ENCODE data around the gene PTPRB.

Gene PTPRB

DNA sequence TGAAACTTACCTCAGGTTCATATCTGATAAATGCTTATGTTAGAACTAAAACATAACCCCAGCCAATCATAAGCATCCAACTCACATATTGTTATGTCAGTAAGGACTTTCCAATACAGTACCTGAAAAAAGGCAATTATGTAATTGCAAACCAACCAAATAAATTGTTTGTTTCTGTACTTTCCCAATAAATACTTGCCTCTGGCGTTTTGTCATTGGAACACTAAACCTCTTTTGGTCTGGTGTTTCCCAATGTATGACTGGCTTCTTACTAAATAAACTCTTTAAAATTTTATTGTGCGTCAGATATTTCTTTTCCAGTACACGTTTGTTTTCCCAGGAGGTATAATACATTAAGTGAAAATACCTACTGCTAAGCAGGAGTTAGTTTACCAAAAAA lies 6.7 kb upstream of the PTPRB start:
- DNase-seq, result no peak

DNA sequence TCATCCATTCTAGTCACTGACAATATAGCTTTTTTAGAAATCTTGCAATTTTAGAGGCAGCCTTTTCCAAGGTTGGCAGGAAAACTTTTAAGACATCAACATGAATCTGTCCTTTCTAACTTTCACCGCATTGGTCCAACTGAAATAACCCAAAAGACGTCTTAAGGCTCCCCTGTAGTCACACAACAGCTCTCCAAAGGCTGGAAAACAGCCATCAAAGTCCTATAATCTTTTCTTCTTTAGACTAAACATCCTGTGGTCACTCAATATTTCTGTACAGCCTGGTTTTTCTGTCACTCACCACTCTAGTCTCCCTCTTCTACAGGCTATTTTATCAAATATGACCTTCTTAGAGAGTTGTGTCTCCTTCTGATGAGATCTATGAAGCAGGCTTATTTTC lies 4.5 kb upstream of the PTPRB start:
- DNase-seq, result no peak

DNA sequence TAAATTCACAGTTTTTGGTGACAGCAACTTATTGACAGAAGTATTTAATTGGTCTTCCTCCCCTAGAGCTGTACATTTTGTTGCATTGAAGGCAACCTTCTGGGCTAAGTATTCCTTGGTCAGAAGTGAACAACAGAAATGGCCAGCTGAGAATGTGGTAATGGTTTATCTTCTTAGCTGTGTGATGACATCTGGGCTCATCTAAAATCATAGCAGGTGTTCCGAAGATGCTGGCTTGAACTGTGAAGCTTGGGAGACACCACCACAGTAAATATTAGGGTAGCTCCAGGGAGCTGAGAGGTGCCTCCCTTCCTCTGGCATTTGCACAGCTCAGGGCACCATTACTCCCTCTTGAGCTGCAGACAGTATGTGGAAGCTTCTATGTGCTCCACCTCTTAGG lies 3.7 kb upstream of the PTPRB start:
- DNase-seq, result no peak

DNA sequence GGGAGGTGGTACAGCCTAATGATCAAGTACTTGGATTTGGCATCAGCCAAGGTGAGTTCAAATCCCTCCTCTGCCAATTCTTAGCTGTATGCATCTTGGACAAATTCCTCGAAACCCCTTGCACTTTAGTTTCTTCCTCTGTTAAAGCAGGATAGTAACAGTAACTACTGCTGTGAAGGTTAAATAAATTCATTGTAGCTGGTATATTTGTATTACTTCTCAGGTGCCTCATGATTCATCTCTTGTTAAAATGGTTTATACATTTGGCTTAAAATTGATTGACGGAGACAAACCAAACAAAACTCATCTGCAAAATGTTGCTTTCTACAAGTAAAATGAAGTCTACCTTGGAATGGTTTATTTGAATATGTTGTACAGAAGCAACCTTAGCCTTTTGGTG lies 2.3 kb upstream of the PTPRB start:
- no peak for DNase-seq

DNA sequence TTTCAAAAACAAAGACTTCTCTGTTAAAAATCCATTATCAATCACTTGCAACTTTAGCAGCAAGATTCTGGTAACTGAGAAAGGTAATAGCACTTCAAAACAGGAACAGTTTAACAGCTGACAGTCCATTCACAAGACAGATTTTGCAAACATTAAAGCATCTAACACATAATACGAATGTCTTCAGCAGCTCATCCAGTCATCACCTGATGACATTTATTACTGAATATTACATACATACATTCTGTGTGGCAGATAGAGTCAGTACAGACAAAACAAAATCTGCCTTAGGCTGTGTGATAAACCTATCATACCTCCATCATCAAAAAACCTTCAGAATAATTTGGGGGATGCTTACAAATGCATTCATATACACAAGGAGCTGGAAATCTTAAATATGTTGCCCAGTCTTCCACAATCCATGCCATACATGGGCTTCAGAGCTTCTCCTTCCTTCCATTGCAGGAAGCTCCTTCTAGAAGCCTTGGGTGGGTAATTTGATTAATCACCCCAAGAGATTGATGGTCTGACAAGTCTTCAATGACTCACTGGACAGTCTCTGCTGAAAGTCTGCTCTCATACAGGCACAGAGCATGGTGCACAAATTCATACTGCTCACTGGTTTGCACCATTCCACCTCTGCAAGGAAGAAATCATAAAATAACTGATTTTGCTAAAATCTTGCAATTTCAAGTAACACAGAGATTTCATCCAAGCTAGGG lies 1.6 kb upstream of the PTPRB start:
- no peak for DNase-seq

DNA sequence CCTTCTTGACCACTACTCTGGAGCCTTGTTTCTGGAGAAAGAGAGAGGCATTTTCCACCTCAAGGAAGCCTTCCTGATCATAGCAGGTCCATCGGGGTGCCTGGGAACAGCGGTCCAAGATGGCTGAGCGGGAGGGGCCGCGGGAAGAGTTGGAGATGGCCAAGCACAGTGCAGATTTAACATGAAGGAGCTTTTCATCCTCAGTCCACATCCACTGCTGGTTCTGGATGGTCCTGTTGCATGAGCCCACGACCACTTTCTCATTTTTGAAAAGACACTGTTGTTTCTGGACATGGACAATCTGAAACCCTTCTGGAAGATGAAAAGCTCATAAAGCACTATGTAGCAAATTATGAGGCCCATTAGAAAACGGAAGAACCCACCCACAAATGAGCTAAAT lies 1.5 kb downstream of the PTPRB start:
- no peak for DNase-seq

DNA sequence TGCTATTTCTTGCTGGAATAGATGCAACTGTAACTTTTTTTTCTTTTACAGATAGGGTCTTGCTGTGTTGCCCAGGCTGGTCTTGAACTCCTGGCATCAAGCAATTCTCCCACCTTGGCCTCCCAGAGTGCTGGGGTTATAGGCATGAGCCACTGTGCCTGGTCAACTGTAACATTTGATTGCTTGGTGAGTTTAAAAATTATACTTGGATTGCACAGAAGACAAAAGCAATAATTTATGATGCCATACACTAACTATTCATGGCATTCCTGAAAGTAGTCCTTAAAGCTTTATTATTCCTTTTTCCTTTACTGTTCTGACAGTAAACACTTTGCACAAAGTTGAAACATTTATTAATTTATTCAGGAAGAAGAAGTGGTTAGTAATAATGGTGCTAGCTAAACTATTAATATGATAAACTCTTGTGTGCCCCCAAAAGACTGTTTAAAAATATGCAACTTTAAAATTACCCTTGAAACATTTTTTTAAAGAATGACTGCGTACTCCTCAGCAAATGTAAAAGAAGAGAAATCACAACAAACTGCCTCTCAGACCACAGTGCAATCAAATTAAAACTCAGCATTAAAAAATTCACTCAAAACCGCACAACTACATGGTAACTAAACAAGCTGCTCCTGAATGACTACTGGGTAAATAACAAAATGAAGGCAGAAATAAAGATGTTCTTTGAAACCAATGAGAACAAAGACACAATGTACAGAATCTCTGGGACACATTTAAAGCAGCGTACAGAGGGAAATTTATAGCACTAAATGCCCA lies 8.3 kb downstream of the PTPRB start:
- no peak for DNase-seq

DNA sequence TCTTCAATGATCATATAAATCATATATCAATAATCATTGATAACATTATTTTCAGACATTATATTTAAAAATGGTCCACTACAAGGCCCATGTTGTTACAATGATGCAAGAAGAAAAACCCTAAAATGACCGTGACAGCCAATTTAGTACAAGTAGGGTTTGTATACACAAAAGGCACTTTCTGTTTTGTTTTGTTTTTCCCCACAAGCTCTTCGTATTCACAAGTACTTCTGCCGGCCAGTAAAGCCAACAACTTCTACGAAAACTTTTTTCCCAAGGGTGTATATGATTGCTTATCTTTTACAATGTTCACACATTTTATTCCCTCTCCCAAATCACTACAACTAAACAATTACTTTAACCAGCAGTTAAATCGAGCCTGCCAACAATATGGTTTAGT lies 9.6 kb downstream of the PTPRB start:
- no peak for DNase-seq

DNA sequence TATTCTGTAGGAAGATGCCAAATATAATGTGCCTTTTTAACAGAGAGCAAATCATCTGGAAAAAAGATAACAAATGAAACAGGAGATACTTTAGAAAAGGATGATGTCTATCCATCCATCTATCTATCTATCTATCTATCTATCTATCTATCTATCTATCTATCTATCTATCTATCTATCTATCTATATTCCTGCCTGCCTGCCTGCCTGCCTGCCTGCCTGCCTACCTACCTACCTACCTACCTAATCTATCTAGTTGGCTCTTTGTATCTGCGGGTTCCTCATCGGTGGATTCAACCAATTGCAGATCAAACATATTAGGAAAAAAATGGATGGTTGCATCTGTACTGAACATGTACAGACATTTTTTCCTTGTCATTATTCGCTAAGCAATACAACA lies 11.0 kb downstream of the PTPRB start:
- DNase-seq, result no peak

DNA sequence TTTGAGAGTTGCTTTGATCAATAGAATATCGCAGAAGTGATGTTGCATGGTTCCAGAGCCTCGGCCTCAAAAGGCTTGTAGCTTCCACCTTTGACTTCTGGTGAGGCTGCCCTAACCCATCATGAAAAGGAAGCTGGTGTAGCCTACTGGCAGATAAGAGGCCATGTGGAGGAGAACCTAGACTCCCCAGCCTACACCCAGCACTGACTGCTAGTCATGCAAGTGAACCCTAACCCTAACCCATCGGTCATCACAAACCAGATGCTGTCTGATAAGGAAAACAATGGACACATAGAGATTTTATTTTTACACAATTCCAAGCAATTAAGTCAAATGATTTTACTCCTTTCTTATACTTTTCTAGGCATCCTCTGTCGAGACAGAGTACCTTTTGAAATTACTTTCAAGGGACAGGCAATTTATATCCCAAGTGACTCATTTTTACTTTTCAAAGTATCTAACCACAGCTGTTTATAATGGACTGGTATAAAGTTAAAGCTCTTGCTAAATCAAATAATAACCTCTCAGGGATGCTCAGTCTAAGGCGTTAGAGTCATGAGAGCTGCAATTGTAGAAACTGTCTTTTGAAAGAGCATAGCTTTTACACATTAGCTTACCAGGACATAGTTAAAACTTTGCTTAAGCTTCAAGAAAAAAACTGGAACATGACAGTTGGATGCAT lies 17.6 kb downstream of the PTPRB start:
- no peak for DNase-seq

DNA sequence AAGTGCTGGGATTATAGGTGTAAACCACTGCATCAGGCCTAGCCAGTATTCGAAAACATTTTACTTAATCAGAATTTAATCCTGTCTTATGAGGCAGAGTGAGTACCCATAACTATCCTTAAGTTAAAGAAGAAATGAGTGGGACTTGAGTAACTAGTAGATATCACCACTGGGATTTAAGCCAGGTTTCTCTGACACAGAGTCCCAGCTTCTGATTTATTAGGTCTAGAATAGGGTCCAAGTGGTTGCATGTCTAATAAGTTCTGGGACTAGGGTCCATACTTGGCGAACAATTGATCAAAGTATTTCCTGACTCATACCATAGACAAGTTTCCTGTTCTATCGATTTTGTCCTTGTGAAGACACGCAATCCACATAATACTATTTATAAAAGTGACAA lies 18.9 kb downstream of the PTPRB start:
- DNase-seq, result no peak

DNA sequence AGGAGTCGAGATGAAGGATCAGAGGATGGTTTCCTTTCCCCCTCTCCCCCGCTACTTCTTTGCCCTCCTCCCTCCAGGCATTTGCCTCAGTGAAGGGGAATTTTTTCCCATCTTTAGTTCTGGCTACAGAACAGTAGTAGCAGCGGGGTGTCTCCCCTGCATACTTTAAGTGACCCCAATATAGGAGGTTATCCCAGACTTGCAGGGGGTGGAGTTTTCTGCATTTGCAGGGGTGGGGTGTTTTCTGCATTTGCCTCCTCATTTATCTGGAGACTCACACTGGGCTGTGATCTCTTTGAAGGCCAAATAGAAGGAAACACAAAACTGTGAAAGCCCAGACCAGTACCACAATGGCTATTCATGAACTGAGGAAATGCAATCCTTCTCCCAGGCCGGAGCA lies 19.8 kb downstream of the PTPRB start:
- no peak for DNase-seq

DNA sequence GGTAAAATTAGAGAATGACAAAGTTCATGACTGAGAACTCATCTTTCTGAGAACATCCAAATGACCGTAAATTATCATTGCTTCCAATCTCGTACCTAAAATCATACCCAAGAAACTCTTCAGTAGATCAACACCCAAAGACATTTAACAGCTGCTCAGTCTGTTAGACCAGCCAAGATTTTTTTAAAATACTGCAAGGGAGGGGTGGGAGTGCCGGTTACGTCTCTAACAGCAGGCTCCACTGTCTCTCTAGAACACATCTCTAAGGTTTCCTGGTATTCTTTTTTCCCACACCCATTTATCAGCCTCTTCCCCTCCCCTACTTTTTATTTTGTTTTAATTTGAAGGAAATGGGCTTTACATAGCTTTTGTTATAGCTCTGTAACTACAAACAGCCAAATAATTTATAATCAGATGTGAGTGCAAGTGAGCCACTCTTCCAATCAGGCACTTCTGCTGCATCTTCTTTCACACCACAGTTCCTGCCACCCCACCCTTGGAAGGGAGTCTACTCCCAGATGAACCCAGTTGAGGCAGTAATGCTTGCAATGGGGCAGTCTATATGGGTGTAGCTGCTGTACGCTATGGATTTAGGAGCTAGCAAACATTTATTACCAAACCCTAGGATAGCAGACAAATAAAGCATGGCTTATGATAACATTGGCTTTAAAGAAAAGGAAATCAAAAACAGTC lies 21.9 kb downstream of the PTPRB start:
- no peak for DNase-seq

DNA sequence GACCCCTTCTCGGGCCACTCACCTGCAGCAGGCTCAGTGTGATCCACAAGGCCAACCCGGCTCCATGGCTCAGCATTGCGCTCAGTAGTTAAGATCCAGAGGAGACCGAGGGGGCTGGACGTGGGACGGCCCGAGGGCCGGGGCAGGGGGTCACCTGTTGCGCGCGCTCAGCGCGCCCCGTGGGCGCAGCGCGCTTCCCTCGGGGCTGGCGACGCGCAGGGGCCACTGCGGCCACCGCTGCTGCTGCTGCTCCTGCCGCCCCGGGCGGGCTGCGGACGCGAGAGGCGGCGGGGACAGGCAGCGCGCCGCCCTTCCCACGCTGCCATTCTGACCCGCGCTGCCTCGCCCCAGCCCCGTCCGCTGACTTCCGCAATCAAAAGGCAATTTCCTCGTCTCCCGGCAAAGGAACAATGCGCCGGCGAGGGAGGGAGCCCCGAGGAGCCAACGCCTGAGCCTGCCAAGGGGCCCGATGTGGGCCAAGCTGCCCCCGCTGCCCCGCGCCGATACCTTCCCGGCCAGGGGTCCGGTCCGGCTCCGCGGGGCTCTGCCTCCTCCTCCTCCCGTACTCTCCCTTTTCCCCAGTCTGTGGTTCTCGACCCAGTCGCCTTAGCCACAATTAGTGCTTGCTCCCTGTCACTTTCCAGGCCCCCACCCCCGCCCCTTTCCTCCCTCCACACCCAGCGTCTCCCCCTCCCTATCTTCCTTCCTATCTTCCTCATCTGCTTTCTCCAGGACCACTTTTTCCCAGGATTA lies 27.3 kb downstream of the PTPRB start:
- DNase-seq, result peak; percentile 59

DNA sequence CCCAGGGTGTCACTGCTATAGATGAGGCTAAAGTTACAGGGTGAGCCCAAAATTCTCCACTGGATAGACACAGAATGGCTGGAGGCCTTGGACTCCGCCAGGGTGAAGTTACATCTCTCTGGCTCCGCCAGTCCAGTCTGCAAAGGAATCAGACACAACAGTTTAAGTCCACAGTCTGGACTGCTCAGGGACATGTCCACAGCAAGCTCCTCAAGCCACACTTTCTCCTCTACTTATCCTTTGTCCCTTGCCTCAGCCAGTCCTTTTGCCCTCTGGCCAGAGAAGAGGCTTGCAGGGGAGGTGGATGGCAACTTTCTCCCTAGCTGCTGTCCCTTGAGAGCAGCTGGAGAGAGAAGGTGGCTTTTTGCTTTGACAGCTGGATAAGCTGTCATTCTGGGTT lies 28.0 kb downstream of the PTPRB start:
- no peak for DNase-seq

DNA sequence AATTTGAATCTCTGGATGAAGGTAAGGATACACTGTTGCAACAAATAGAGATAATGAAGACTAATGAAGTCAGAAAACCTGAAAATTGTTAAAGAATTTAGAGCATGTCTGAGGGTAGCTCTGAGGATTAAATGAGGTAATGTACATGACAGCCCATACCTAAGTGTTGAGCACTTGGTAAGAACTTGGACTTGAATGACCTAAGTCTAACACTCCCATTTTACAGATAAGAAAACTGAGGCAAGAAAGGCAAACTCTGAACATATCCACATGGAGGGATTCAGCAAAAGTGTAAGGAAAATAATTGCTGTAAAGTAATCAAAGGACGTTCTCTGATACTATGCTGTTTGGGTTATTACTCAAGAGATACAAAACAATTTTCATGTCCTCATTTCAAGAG lies 29.0 kb downstream of the PTPRB start:
- no peak for DNase-seq

DNA sequence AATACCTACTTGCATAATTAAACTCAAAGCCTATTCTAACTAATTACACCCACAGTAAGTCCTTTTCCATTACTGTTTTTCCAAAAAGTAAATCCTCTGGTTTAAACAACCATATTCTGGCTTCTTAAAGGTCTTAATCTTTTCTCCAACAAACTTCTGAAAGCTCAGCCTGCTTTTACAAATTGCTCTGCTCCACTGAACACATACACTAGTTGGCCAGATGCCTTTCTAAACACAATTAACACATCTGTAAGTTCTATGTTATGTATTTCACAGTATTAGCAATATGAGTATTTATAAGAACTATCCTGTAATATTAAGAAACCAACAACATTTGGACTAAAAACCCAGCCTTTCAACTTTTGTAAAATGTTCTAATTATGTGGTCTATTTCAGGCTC lies 30.1 kb downstream of the PTPRB start:
- DNase-seq, result no peak

DNA sequence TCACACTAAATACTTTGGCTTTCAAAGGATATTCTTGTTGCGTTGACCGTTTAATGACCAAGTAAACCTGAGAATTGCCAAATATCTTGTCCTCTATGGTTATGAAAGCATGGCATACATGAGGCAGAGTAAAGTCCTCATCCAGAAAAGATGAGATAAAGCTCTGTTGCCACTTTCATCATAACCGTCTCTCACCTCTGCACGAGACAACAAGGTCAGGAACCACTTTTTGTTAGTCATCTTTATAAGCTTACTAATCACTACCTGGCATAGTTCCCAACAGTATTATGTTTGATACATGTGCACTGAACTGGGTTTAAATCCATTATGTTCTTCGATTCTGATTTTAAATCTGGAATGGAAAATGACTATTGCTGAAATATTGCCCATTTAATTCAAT lies 31.3 kb downstream of the PTPRB start:
- no peak for DNase-seq

DNA sequence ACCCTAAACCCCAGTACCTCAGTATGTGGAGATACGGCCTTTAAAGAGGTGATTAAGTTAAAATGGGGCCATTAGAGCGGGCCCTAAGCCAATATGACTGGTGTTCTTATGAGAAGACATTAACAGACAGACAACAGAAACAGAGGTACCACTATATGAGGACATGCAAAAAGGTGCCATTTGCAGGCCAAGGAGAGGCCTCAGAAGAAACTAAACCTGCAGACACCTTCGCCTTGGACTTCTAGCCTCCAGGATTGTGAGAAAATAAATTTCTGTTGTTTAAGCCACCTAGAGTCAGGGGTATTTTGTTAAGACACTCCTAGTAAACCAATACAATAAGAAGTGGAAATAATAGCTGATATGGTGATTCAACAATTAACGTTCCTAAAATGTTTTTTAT lies 32.6 kb downstream of the PTPRB start:
- no peak for DNase-seq

DNA sequence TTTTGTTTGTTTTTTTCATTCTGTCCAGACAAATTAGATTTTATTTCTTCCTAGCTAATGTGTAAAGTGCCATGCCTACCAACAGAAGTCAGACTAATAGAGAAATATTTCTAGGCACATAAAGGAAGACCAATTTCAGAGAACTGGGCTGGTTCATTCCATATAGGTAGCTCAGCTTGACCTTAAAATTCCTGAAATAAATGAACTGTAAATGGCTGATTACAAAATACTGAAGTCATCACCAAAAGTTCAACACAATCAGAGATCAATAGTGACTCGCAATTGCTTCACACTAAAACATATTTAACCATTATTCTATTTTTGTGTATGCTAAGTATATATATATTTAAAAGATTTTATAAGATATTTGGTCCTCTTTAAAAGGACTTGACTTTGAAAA lies 34.2 kb downstream of the PTPRB start:
- DNase-seq, result no peak

DNA sequence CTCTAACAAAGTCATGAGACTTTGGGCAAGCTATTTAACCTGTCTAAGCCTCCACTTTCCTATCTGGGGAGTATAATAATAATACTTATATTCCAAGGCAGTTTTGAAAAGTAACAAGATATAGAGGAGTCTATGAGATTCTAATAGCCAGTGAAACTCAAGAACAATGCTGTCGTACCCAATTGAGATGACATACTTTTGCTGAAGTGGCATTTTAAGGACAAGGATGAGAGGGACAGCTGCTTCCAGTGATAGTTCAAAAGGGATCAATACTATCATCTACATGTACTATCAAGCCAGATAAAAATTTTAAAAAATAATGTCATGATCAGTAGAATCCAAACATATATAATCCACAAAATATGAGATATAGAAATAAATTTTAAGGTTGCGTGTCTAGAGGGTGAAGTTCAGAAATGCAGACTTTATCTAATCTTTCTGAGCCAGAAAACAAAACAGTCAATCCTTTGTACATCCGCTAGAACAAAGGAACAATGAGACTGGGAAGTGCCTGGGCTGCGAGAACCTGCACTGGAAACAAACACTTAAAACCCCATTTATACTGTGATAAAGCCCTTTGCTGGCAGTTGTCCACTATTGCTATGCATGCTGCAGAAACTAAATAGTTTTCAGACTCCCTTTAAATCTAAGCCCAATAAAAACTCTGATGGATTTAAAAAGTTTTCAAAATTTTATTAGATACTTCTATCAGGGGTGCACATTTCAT lies 38.6 kb downstream of the PTPRB start:
- DNase-seq, result no peak

DNA sequence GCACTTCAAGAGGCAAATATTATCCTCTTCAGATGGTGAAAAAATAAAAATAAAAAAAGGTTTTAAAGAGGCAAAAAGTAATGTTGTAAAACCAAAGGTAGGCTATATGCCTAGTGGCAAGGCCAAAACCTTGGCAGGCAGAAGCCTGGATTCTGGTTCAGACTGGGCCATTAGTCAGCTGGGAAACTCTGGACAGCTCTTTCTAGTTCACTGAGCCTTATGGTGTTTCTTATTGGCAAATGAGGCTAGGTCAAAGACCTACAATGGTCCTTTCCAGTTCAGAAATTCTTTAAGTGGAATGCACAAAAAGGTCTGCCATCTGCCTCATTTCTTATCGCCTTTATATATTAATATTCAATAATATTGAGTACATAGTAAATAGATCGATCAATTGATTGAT lies 44.6 kb downstream of the PTPRB start:
- DNase-seq, result no peak
